GM12801 (cell line): ENCODE results near the gene NECAB2.

ENCODE experiments used
- TF ChIP-seq, protein P1 (sequence below): IDR thresholded peaks from one replicate; pipeline ENCODE4 v1.5.1; 2011; ENCODE audit warnings: control low read depth; ENCODE audit not compliant: insufficient read length; ENCODE audit errors: extremely low read depth

Gene NECAB2

DNA sequence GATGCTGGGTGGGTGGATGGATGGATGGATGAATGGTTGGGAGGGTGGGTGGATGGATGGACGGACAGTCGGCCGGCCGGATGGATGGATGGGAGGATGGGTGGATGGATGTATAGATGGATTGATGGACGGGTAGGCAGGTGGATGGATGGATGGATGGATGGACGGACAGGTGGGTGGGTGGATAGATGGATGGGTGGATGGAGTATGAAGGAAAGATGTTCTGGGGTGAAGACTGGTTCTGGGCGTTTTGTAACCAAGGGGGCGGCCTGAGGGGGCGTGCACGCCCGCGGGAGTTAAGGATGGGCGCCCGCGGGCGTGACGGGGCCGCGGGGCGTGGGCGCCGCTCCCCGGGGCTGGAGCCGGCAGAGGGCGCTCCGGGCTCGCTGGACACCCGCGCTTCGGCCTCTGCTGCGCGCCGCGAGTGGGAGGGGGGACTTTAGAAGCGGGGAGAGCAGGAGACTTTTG is at the start of gene NECAB2:
Gene NECAB2 (plus strand): TSS at position 407 of the 468 bp plus-strand sequence. CDS start 405 bp downstream, outside the sequence.
- TF ChIP-seq, protein P1, sequence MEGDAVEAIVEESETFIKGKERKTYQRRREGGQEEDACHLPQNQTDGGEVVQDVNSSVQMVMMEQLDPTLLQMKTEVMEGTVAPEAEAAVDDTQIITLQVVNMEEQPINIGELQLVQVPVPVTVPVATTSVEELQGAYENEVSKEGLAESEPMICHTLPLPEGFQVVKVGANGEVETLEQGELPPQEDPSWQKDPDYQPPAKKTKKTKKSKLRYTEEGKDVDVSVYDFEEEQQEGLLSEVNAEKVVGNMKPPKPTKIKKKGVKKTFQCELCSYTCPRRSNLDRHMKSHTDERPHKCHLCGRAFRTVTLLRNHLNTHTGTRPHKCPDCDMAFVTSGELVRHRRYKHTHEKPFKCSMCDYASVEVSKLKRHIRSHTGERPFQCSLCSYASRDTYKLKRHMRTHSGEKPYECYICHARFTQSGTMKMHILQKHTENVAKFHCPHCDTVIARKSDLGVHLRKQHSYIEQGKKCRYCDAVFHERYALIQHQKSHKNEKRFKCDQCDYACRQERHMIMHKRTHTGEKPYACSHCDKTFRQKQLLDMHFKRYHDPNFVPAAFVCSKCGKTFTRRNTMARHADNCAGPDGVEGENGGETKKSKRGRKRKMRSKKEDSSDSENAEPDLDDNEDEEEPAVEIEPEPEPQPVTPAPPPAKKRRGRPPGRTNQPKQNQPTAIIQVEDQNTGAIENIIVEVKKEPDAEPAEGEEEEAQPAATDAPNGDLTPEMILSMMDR = no peak

DNA sequence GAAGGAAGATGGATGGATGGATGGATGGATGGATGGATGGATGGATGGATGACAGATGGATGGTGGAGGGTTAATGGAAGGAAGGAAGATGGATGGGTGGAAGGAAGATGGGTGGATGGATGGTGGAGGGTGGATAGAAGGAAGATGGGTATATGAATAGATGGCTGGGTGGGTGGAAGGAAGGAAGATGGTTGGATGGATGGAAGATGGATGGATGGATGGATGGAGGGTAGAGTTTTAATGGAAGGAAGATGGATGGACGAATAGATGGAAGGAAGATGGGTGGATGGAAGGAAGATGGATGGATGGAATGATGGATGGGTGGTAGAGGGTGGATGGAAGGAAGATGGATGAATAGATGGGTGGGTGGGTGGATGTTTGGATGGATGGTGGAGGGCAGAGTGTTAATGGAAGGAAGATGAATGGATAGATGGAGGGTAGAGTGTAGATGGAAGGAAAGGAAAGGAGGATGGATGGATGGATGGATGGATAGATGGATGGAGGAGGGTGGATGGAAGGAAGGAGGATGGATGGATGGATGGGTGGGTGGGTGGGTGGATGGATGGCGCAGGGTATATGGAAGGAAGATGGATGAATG is 47.1 kb upstream of the NECAB2 start:
- TF ChIP-seq, protein P1 = no peak

DNA sequence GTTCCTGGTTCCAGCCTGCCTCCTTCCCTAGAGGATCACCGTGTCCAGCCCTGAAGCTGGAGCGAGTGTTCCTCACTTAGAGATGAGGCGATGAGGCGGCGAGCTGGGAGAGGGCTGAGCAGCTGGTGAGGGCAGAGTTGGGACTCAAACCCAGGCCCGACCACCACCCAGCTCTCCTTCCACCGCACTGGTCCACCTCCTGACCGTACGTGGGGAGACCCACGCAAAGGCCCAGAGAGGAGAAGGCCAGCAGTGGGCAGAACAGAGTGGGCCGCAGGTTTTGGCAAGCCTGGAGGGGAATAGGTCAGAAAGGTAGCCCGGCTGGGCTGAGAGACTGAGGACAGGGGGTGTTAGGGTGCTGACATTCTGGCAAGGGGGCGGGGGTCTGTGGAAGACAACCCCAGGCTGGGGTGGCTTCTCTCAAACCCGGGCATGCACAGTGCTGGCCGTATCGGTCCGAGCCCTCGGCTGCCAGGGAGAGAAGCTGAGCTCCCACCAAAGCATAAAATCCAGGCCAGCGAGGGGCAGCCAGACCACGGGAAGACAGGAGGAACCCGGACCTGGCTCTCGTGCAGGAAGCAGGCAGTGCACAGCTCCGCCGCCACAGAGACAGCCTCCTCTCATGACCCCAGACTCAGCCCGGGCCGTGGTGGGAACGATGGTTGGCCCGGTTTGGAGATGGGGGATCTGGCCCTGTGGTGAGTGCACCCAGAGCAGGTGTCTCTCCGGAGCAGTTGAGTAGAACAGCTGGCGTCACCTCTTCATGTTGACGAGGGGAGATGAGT is 44.3 kb upstream of the NECAB2 start:
- TF ChIP-seq, protein P1 = no peak

DNA sequence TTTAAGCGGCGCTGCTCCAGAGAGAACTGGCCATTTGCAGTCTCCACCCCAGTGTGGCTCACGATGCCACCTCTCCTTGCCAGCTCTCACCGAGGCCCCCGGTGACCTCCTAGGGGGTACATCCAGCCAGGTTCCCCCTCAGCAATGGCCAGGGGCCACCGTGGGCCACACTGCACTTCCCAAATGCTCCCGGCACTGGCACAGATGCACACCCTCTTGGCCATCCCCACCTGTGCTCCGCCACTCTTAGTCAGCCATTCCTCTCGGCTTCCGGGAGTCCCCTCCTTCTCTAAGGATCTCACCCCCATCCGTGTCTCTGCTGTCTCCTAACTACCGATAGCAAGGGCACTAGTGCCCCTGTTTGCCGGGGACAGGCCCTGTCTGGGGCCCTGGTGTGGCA is 43.4 kb upstream of the NECAB2 start:
- TF ChIP-seq, protein P1 = no peak

DNA sequence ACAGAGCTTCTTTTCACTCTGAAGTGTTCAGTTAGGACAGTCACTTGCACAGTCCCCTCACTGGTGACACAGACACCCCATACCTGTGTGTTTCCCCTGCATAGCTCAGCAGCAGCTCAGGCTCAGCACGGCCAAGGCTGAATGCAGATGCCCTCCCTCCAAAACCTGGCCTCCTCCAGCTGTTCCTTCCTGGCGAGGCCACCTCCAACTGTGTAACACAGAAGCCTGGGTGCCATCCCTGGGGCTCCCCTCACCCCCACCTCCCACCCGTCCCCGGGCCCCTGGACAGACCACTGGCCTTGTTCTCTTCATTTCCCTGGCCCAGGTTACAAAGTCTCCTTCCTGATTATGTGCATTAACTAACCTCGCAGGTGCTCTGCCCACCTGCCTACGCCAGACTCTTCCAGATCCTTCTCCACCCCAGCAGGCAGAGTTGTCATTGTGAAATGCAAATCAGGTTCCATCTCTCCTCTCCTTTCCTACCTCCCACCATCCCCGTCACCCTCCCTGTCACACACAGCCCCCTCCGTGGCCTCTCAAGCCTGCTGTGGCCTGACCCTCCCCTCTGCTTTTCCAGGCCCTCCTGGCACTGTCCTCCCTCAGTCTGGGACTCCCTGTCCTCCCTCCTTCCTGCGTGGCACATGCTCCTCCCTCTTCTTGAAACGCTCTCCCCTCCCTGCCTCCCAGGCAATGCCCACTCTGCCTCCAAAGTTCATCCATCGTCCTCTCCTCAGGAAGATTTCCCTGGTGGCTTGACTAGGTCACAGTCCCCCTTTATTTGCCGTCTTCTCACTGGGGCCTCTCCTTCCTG is 42.7 kb upstream of the NECAB2 start:
- TF ChIP-seq, protein P1 = no peak

DNA sequence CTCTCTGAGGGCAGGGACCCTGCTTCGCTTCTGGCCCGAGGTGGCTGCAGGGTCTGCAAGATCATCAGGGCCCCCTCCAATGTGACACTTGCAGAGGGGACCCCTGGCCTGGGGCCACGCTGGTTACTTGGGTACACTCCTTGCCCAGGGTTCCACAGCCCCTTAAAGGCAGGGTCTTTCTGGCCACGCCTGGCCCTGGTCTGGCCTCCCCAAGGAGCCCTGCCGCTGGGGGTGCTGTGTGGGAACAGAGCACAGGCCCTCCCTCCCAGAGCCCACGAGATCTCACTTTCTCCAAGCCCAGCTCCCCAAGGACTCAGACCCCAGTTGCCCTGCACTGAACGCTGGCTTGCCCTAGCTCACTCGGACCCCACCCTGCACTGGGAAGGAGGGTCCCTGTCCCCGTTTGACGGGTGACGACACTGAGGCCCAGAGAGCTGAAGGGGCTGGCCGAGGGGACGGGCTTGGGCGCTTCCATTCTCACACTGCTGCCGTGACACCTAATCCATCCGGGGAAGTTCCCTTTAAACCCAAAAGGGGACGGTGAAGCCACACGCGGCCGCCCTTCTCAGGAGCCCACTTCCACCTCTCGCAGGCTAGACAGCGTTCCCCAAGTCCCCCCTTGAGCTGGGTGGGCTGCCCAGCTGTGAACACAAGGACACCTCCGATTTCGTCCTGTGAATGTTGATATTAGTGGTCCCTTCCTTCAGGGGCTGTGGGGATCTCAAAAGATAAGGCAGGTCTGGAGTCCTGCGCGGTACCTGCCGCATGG is 41.9 kb upstream of the NECAB2 start:
- TF ChIP-seq, protein P1 = no peak
